ENCODE measurements around the gene SH3GLB2.

The SH3GLB2 gene

GRCh38 chr9:129052592-129052991 is 24.5 kb upstream of the SH3GLB2 start:
- DNase-seq, result no peak

DNA sequence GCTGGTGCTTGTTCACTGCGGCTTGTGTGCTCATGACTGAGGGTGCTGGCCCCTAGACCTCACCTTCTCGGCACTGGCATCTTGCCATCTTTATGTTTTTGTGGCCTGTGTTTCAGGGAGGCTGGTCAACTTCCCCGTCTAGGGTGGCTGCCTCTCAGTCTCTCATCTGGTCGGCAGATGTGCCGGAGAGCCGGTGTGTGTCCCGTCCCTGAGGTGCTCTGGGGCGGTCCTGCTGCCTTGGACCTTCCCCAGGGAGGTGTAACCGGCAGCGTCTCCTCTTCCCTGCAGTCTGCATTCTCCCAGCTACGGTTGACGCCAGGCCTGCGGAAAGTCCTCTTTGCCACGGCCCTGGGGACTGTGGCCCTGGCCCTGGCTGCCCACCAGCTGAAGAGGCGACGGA is 13.9 kb upstream of the SH3GLB2 start:
- H3K9me2 ChIP-seq (replicated peaks; ENCODE audit: insufficient read depth, low read length), result no peaks in the 10 kb centered on the region
- peaks cover 14% of the 10 kb centered on the region for H3K4me1 ChIP-seq (ENCODE audit: low read length)
- H3K27me3 ChIP-seq (replicated peaks; ENCODE audit: insufficient read depth, low read length), result no peaks in the 10 kb centered on the region
- H3F3A ChIP-seq (ENCODE audit: insufficient read depth, low read length), result no peaks in the 10 kb centered on the region
- no peaks in the 10 kb centered on the region for H3K9me3 ChIP-seq (replicated peaks; ENCODE audit: insufficient read depth, low read length)
- H2AFZ ChIP-seq (ENCODE audit: low read length), result no peak overlapping the region
- H3K36me3 ChIP-seq (replicated peaks; ENCODE audit: insufficient read depth, low read length), result 0 out of 2 replicates have a peak, but pooled peaks cover 4% of the 10 kb centered on the region
- H3K9ac ChIP-seq (ENCODE audit: low read length), result no peak overlapping the region
- no peaks in the 10 kb centered on the region for H4K20me1 ChIP-seq (ENCODE audit: insufficient read depth, low read length)
- no peak overlapping the region for H3K4me3 ChIP-seq (ENCODE audit: low read length)
- no peak overlapping the region for H3K4me2 ChIP-seq (ENCODE audit: low read depth, low read length)
- TF ChIP-seq CTCF (IDR thresholded peaks at IDR 0.05; ENCODE audit: low read length), result no peak
- no peak for TF ChIP-seq EZH2 (optimal IDR thresholded peaks at IDR 0.05; ENCODE audit: low read depth, low read length)
- TF ChIP-seq EZH2phosphoT487 (IDR thresholded peaks at IDR 0.05; ENCODE audit: low read length), result no peak
- no peak overlapping the region for H3K27ac ChIP-seq (ENCODE audit: low read length)
- DNase-seq, result no peak
- peaks cover 28% of the 10 kb centered on the region for H3K79me2 ChIP-seq (ENCODE audit: low read length)

More at GRCh38 chr9:129052592-129052991, 24.5 kb upstream of the SH3GLB2 start:
- no peak overlapping the region for H3K9ac ChIP-seq (ENCODE audit: low read length)
- no peaks in the 10 kb centered on the region for H3K9me2 ChIP-seq (replicated peaks; ENCODE audit: insufficient read depth, low read length)
- H2AFZ ChIP-seq (ENCODE audit: low read length), result no peak overlapping the region
- TF ChIP-seq EZH2 (optimal IDR thresholded peaks at IDR 0.05; ENCODE audit: low read depth, low read length) (no peak), CTCF (IDR thresholded peaks at IDR 0.05; ENCODE audit: low read length) (no peak), EZH2phosphoT487 (IDR thresholded peaks at IDR 0.05; ENCODE audit: low read length) (no peak)
- H3K27ac ChIP-seq (ENCODE audit: low read length), result no peak overlapping the region
- no peaks in the 10 kb centered on the region for H3K79me2 ChIP-seq (ENCODE audit: low read length)
- H3K4me2 ChIP-seq (ENCODE audit: low read depth, low read length), result no peak overlapping the region
- no peak overlapping the region for H3K4me3 ChIP-seq (ENCODE audit: low read length)
- H3F3A ChIP-seq (ENCODE audit: insufficient read depth, low read length), result no peaks in the 10 kb centered on the region
- H3K4me1 ChIP-seq (ENCODE audit: low read length), result no peaks in the 10 kb centered on the region
- H4K20me1 ChIP-seq (ENCODE audit: insufficient read depth, low read length), result no peaks in the 10 kb centered on the region
- no peaks in the 10 kb centered on the region for H3K27me3 ChIP-seq (replicated peaks; ENCODE audit: insufficient read depth, low read length)
- H3K9me3 ChIP-seq (replicated peaks; ENCODE audit: insufficient read depth, low read length), result no peaks in the 10 kb centered on the region
- H3K36me3 ChIP-seq (replicated peaks; ENCODE audit: insufficient read depth, low read length), result no peaks in the 10 kb centered on the region

- Histone ChIP-seq H2AFZ (ENCODE audit: low read length) (no peak overlapping the region), H3K9me3 (replicated peaks; ENCODE audit: insufficient read depth, low read length) (no peaks in the 10 kb centered on the region), H3K36me3 (replicated peaks; ENCODE audit: insufficient read depth, low read length) (0 out of 2 replicates have a peak, but pooled peaks cover 4% of the 10 kb centered on the region), H3K4me3 (ENCODE audit: low read length) (no peak overlapping the region), H3K27me3 (replicated peaks; ENCODE audit: insufficient read depth, low read length) (no peaks in the 10 kb centered on the region), H4K20me1 (ENCODE audit: insufficient read depth, low read length) (no peaks in the 10 kb centered on the region), H3K79me2 (ENCODE audit: low read length) (peaks cover 34% of the 10 kb centered on the region), H3K9me2 (replicated peaks; ENCODE audit: insufficient read depth, low read length) (no peaks in the 10 kb centered on the region), H3K4me1 (ENCODE audit: low read length) (peaks cover 14% of the 10 kb centered on the region), H3F3A (ENCODE audit: insufficient read depth, low read length) (peaks cover 5% of the 10 kb centered on the region; the same call in 1 of the 2 replicates), H3K4me2 (ENCODE audit: low read depth, low read length) (no peak overlapping the region), H3K9ac (ENCODE audit: low read length) (no peak overlapping the region), H3K27ac (ENCODE audit: low read length) (no peak overlapping the region)
- no peak for DNase-seq
- TF ChIP-seq EZH2phosphoT487 (IDR thresholded peaks at IDR 0.05; ENCODE audit: low read length) (no peak), CTCF (IDR thresholded peaks at IDR 0.05; ENCODE audit: low read length) (no peak), EZH2 (optimal IDR thresholded peaks at IDR 0.05; ENCODE audit: low read depth, low read length) (no peak)
These were observed 12.0 kb upstream of the SH3GLB2 start for GRCh38 chr9:129040113-129040643.

Data from MM.1S (cell line).